ENCODE measurements around the gene STXBP6. TPM values are rescaled to one million over a fixed set of nuclear protein-coding genes. Genes with fewer than 3 reads are reported as not detected.

The STXBP6 gene
- total and polyA plus RNA-seq, 4 donors: 0.05 to 10.5 (median 2.3) TPM

DNA sequence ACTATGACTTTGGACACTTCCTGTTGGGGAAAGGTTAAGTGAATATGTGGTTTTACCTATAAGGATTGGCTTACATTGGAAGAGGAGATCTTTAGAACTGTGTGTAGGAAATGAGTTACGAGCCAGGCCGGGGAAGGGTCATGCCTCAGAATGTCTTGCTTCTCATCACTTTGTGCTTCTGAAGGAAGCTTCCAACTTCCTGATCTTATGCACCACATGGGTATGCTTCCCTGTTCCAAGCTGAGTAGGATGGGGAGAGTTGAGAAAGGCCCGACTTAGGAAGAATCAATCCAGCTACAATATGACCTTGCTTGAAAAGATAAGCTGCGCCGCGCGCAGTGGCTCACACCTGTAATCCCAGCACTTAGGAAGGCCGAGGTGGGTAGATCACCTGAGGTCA, 59.9 kb downstream of the STXBP6 start:
- no peaks in the 10 kb centered on the region for H3K4me1 ChIP-seq (ENCODE audit: control insufficient read depth in 1 of 2, insufficient read depth in 2 of 2, low read length in 2 of 2)
- WGBS, 2 donors: 98% methylated on average over 8 of the region's 8 CpGs
- no peak overlapping the region for H3K27ac ChIP-seq (ENCODE audit: low read depth in 1 of 2, low read length in 2 of 2)
- intact Hi-C loops (cut with DNase I): no loop called here
- ATAC-seq (ENCODE audit: low FRiP score): no peak
- no peaks in the 10 kb centered on the region for H3K36me3 ChIP-seq (ENCODE audit: control insufficient read depth in 1 of 2, insufficient read depth in 2 of 2, low read length in 1 of 2)
- no peaks in the 10 kb centered on the region for H3K9me3 ChIP-seq (ENCODE audit: control insufficient read depth, low read length)
- H3K27me3 ChIP-seq (ENCODE audit: control insufficient read depth in 1 of 2, insufficient read depth in 2 of 2, low read length in 1 of 2): peaks cover 0 to 1% of the 10 kb centered on the region in 2 donors
- no peak for DNase-seq
- H3K4me3 ChIP-seq (ENCODE audit: low read length in 2 of 2): no peak overlapping the region

DNA sequence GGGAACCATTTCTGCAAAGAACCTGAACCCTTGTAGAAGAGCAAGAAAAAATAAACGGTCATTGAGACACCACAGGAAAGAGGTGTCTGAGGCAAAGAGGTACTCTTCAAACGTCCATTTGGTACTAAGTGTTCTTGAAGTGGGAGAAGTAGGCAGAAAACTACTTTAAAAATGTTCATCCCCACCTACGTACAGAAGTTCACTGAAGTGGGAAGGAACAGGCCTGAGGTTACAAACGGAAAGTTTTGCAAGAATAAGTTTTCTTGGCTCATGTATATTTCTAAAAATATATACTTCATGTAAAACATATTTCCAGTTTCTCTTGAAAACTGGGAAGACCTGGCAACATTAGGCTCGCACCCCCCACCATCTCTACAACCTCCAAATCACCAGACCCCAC, 61.2 kb downstream of the STXBP6 start:
- ATAC-seq (ENCODE audit: low FRiP score) (no peak), DNase-seq (no peak)
- no peaks in the 10 kb centered on the region for H3K9me3 ChIP-seq (ENCODE audit: control insufficient read depth, low read length)
- H3K27ac ChIP-seq (ENCODE audit: low read depth in 1 of 2, low read length in 2 of 2): no peak overlapping the region
- H3K27me3 ChIP-seq (ENCODE audit: control insufficient read depth in 1 of 2, insufficient read depth in 2 of 2, low read length in 1 of 2): peaks cover 0 to 1% of the 10 kb centered on the region in 2 donors
- WGBS, 2 donors: 36 to 39% methylated on average over 5 of the region's 5 CpGs
- intact Hi-C loops (cut with DNase I): no loop called here
- H3K36me3 ChIP-seq (ENCODE audit: control insufficient read depth in 1 of 2, insufficient read depth in 2 of 2, low read length in 1 of 2): no peaks in the 10 kb centered on the region
- no peak overlapping the region for H3K4me3 ChIP-seq (ENCODE audit: low read length in 2 of 2)
- H3K4me1 ChIP-seq (ENCODE audit: control insufficient read depth in 1 of 2, insufficient read depth in 2 of 2, low read length in 2 of 2): no peaks in the 10 kb centered on the region

DNA sequence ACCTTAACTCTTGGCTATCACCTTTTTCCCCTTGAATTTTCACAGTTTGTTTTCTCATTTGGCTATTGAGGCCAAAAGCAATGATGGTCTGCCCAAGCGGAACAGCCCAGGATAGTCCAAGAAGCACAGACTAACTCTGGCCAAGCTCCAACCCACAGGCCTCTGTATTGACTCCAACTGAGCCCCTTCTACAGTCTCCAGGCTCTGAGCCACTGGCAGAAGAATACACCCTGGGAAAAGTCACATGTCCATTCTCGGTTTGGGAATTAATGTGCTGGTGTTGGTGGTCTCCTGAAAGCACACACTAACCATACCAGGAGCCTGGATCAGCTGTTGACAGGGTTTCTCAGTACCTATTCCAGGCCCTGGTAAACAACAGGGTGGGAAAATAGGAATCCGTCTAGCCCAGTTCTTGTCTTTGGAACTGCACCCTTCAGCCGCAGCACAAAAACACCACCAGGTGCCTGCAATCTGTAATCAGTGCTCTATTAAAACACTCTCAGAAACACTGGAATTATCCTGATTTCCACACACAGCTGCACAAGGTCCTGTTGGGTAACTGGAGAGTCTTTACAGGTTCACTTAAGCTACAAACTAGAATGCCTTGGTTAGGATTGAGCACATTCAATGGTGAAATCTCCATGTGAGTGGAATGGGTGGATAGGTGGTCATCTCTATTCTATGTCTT, 63.6 kb downstream of the STXBP6 start:
- H3K4me3 ChIP-seq (ENCODE audit: low read length in 2 of 2): no peak overlapping the region
- DNase-seq: no peak
- no peak for ATAC-seq (ENCODE audit: low FRiP score)
- H3K9me3 ChIP-seq (ENCODE audit: control insufficient read depth, low read length): no peaks in the 10 kb centered on the region
- no peaks in the 10 kb centered on the region for H3K4me1 ChIP-seq (ENCODE audit: control insufficient read depth in 1 of 2, insufficient read depth in 2 of 2, low read length in 2 of 2)
- no peak overlapping the region for H3K27ac ChIP-seq (ENCODE audit: low read depth in 1 of 2, low read length in 2 of 2)
- intact Hi-C loops (cut with DNase I): no loop called here
- peaks cover 0 to 1% of the 10 kb centered on the region in 2 donors for H3K27me3 ChIP-seq (ENCODE audit: control insufficient read depth in 1 of 2, insufficient read depth in 2 of 2, low read length in 1 of 2)
- WGBS, 2 donors: 70 to 77% methylated on average over 4 of the region's 4 CpGs
- H3K36me3 ChIP-seq (ENCODE audit: control insufficient read depth in 1 of 2, insufficient read depth in 2 of 2, low read length in 1 of 2): no peaks in the 10 kb centered on the region

DNA sequence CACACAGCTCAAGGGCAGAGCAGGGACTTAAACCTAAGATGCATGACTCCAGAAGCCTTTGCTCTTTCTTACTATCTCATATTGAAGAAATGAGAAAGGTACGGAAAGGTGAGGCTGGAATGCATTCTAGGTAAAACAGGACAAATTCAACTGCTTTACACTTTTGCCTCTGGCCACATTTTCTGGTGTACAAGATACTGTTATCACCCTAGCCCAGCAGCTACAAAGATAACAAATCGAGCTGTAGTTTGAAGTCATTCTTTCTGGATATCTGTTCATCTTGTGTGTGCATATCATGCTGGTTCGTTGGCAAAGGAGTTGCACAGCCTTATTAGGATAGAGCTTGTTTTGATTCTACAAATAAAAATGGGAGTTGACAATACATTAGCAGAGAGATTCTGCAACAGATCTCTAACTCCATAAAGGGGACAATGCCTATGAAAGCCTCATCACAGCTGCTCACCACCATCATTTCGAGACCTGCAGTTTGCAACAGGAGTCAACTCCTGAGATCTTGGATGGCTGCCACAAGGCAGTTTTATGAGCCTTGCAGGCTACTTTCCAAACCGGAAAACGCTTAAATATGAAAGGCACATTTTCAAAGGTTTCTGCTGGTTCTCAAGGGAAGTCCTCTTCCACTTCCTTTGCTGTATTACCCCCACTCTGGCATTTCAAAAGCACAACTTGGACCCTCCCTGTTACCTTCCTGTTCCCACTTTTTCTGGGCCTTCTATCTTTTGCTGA, 64.9 kb downstream of the STXBP6 start:
- ATAC-seq (ENCODE audit: low FRiP score) (no peak), DNase-seq (no peak)
- Histone ChIP-seq H3K4me3 (ENCODE audit: low read length in 2 of 2) (no peak overlapping the region), H3K36me3 (ENCODE audit: control insufficient read depth in 1 of 2, insufficient read depth in 2 of 2, low read length in 1 of 2) (no peaks in the 10 kb centered on the region), H3K27ac (ENCODE audit: low read depth in 1 of 2, low read length in 2 of 2) (no peak overlapping the region), H3K27me3 (ENCODE audit: control insufficient read depth in 1 of 2, insufficient read depth in 2 of 2, low read length in 1 of 2) (peaks cover 0 to 1% of the 10 kb centered on the region in 2 donors), H3K4me1 (ENCODE audit: control insufficient read depth in 1 of 2, insufficient read depth in 2 of 2, low read length in 2 of 2) (no peaks in the 10 kb centered on the region), H3K9me3 (ENCODE audit: control insufficient read depth, low read length) (no peaks in the 10 kb centered on the region)
- WGBS, 2 donors: 19 to 27% methylated on average over 6 of the region's 6 CpGs
- intact Hi-C loops (cut with DNase I): no loop called here

DNA sequence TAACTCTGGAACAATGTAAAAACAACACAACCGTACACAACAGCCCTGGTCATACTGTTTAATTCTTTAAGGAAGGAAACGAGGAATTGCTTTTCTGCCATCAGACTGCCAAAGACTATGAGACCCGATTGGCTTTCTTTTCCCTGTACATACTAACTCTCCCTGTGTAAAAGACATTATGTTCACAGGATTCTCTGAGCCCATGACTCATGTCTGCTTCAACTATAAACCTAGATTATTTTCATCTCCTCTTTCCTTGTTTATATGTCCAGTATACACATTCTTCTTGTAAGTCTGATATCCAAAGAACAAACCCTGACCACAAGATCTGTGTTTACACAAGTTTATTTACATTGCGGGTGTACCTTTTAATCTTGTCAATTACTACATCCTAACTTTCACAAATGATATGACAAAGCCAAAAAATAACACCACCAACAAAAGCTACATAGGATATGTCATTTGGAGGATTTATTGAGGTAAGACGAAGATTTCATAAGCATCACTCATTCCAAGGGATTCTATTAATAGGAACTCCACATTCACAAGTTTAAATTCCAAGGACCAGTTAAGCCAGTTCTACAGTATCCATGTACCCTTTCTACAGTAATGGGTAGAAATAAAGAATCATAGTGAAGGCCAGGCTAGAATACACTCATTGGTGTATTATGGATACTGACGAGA, 67.3 kb downstream of the STXBP6 start:
- H3K27ac ChIP-seq (ENCODE audit: low read depth in 1 of 2, low read length in 2 of 2): no peak overlapping the region
- no peaks in the 10 kb centered on the region for H3K27me3 ChIP-seq (ENCODE audit: control insufficient read depth in 1 of 2, insufficient read depth in 2 of 2, low read length in 1 of 2)
- 58 to 60% methylated on average over 6 of the region's 6 CpGs for WGBS, 2 donors
- H3K9me3 ChIP-seq (ENCODE audit: control insufficient read depth, low read length): no peaks in the 10 kb centered on the region
- no peak overlapping the region for H3K4me3 ChIP-seq (ENCODE audit: low read length in 2 of 2)
- no peak for DNase-seq
- intact Hi-C loops (cut with DNase I): no loop called here
- H3K4me1 ChIP-seq (ENCODE audit: control insufficient read depth in 1 of 2, insufficient read depth in 2 of 2, low read length in 2 of 2): no peaks in the 10 kb centered on the region
- no peaks in the 10 kb centered on the region for H3K36me3 ChIP-seq (ENCODE audit: control insufficient read depth in 1 of 2, insufficient read depth in 2 of 2, low read length in 1 of 2)
- no peak for ATAC-seq (ENCODE audit: low FRiP score)

DNA sequence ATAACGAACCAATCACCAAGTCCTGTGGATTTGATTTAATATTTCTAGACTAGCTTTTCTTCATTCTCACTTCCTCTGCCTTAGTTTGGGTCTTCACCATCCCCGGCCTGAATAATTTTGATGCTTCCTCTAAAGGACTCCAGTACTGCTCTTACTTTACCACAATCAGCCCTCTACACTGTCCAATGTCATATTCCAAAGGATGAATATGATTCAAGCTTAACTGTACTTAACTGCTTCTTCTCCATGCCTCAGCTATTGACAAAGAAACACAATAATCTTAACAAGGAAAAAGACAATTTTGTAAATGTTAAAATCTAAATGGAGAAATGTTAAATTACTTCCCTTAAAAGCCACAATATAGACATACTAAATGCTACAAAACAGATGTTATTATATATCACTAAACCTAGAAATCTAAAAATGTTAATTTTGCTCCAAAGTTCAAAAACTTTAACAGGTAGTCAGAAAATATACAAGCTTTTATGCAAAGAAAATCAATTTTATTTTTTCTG, 70.2 kb downstream of the STXBP6 start:
- H3K36me3 ChIP-seq (ENCODE audit: control insufficient read depth in 1 of 2, insufficient read depth in 2 of 2, low read length in 1 of 2): no peaks in the 10 kb centered on the region
- H3K27me3 ChIP-seq (ENCODE audit: control insufficient read depth in 1 of 2, insufficient read depth in 2 of 2, low read length in 1 of 2): no peaks in the 10 kb centered on the region
- no peak overlapping the region for H3K27ac ChIP-seq (ENCODE audit: low read depth in 1 of 2, low read length in 2 of 2)
- H3K9me3 ChIP-seq (ENCODE audit: control insufficient read depth, low read length): no peaks in the 10 kb centered on the region
- WGBS, 2 donors: 77 to 85% methylated on average over 2 of the region's 2 CpGs
- no peak for DNase-seq
- no peak overlapping the region for H3K4me3 ChIP-seq (ENCODE audit: low read length in 2 of 2)
- ATAC-seq (ENCODE audit: low FRiP score): no peak
- intact Hi-C loops (cut with DNase I): no loop called here
- no peaks in the 10 kb centered on the region for H3K4me1 ChIP-seq (ENCODE audit: control insufficient read depth in 1 of 2, insufficient read depth in 2 of 2, low read length in 2 of 2)

DNA sequence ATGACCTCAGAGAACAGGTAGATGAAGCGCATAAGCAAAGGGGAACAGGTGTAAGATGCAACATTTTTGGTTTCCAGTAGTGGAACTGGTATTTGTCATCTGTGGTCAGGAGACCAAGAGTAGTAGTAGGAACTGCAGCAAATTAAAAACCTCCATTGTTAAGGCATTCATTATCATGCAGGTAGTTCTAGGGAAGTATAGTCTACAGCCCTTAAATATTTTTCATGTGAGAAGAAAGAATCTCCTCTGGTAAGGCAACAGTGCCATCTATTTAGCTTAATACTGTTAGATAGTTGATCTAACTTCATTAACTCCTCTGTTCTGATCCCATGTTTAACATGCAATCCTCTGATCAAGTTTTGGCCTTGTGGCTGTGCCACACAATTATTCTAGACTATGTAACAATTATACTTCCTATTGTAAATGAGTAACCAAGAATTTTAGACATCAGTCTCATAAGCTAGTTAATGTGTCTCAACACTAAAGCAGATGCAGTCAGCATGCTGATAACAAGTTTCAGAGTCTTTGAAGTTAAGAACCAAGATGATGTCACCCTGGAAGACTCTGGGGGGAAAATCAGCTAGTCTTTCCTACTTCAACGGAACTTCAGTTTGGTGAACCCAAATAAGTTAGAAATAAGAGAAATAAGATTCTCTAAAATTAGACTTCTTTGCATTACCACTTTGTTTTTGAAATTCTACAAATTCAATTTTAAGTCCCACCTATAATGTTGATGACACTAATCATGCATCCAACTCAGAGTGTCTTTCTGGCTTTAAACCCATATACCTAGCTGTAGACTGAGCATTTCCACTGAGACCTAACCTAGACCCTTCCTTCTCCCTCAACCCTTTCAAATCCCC, 70.9 kb downstream of the STXBP6 start:
- no peaks in the 10 kb centered on the region for H3K9me3 ChIP-seq (ENCODE audit: control insufficient read depth, low read length)
- H3K4me3 ChIP-seq (ENCODE audit: low read length in 2 of 2): no peak overlapping the region
- DNase-seq: no peak
- H3K27me3 ChIP-seq (ENCODE audit: control insufficient read depth in 1 of 2, insufficient read depth in 2 of 2, low read length in 1 of 2): no peaks in the 10 kb centered on the region
- H3K36me3 ChIP-seq (ENCODE audit: control insufficient read depth in 1 of 2, insufficient read depth in 2 of 2, low read length in 1 of 2): no peaks in the 10 kb centered on the region
- peaks cover 2 to 3% of the 10 kb centered on the region in 2 donors for H3K4me1 ChIP-seq (ENCODE audit: control insufficient read depth in 1 of 2, insufficient read depth in 2 of 2, low read length in 2 of 2)
- WGBS, 2 donors: 85 to 91% methylated on average over 2 of the region's 2 CpGs
- ATAC-seq (ENCODE audit: low FRiP score): no peak
- no peak overlapping the region for H3K27ac ChIP-seq (ENCODE audit: low read depth in 1 of 2, low read length in 2 of 2)
- intact Hi-C loops (cut with DNase I): no loop called here

DNA sequence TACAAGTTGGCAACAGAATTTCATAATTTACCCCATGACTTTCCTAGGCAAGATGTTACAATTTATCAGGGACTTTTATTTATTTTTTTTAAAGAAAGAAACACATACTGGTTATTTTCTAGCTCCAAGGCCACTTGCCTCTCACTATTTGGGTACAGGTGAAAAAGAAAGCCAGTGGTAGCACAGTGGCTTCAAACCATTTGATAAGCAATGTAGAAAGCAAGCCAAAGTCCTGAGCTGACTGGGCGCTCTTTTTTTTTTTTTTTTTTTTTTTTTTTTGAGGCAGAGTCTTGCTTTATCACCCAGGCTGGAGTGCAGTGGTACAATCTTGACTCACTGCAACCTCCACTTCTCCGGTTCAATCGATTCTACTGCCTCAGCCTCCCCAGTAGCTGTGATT, 73.3 kb downstream of the STXBP6 start:
- intact Hi-C loops (cut with DNase I): no loop called here
- Histone ChIP-seq H3K36me3 (ENCODE audit: control insufficient read depth in 1 of 2, insufficient read depth in 2 of 2, low read length in 1 of 2) (no peaks in the 10 kb centered on the region), H3K4me3 (ENCODE audit: low read length in 2 of 2) (no peak overlapping the region), H3K27me3 (ENCODE audit: control insufficient read depth in 1 of 2, insufficient read depth in 2 of 2, low read length in 1 of 2) (peaks cover 0 to 3% of the 10 kb centered on the region in 2 donors), H3K9me3 (ENCODE audit: control insufficient read depth, low read length) (no peaks in the 10 kb centered on the region), H3K4me1 (ENCODE audit: control insufficient read depth in 1 of 2, insufficient read depth in 2 of 2, low read length in 2 of 2) (peaks cover 2 to 4% of the 10 kb centered on the region in 2 donors), H3K27ac (ENCODE audit: low read depth in 1 of 2, low read length in 2 of 2) (no peak overlapping the region)
- no peak for DNase-seq
- 92 to 96% methylated on average over 3 of the region's 3 CpGs for WGBS, 2 donors
- ATAC-seq (ENCODE audit: low FRiP score): no peak
